ENCODE data around the gene NHSL2. TPM values are rescaled to one million over a fixed set of nuclear protein-coding genes. Genes with fewer than 3 reads are reported as not detected.

NHSL2 gene
- total RNA-seq, 2 donors from 2014 or later, result 1.0 to 4.1 TPM

- no peak overlapping the region for H3K4me3 ChIP-seq
- DNase-seq, result no peak
- intact Hi-C loops (cut with DNase I), result no loop called here
- no peak overlapping the region for H3K9ac ChIP-seq (ENCODE audit: low read depth in 2 of 2, low read length in 2 of 2)
- H3K4me1 ChIP-seq, result no peaks in the 10 kb centered on the region
- no peaks in the 10 kb centered on the region for H3K27me3 ChIP-seq
- no peaks in the 10 kb centered on the region for H3K9me3 ChIP-seq
- H3K36me3 ChIP-seq, result no peaks in the 10 kb centered on the region
- no peak overlapping the region for H3K27ac ChIP-seq
- no peak for TF ChIP-seq CTCF (IDR thresholded peaks at IDR 0.05)
Measured at GRCh38 chrX:71994601-71995000, 84.0 kb downstream of the NHSL2 start.

DNA sequence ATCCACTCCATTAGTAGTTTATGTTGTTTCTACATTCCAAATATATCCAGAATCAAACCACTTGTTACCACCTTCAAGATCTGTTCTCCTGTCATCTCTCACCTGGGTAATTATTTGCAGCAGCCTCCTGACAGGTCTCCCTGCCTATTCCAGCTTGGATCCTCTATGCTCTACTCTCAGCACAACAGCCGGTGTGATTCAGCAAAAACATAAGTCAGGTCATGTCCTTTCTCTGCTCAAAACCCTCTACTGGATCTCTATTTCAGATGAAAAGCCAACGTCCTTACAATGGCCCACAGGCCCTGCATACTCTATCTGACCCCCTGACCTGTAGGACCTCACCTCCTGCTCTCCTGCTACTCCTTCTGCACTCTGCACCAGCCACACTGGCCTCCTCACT lies 84.5 kb downstream of the NHSL2 start:
- intact Hi-C loops (cut with DNase I), result loop anchor here (5.0 kb wide), 1 partner anchor 132 kb away; no protein-coding TSS in a partner anchor
- DNase-seq, result no peak
- Histone ChIP-seq H3K9ac (ENCODE audit: low read depth in 2 of 2, low read length in 2 of 2) (no peak overlapping the region), H3K27ac (no peak overlapping the region), H3K9me3 (no peaks in the 10 kb centered on the region), H3K4me3 (no peak overlapping the region), H3K27me3 (no peaks in the 10 kb centered on the region), H3K4me1 (no peaks in the 10 kb centered on the region), H3K36me3 (no peaks in the 10 kb centered on the region)
- TF ChIP-seq CTCF (IDR thresholded peaks at IDR 0.05), result no peak

DNA sequence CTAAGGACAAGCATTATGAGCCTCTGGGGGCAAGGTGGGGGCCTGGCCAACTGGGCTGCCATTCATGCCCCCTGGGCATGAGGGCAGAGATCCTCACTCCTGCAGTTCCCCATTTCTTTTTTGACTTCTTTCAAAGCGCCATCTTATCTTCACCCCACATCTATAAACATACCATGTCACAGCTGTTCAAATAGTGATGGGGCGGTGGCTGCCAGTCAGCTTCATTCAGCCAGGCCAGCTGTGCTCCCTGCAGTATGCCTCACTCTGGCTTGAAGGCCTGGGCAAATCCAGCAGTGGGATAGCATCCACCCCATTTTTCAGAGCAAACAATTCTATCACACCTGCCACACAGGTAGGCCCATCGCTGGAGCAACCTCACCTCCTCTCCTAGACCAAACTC lies 85.5 kb downstream of the NHSL2 start:
- no peak for DNase-seq
- intact Hi-C loops (cut with DNase I), result loop anchor here (5.0 kb wide), 1 partner anchor 131 kb away; no protein-coding TSS in a partner anchor
- H3K27ac ChIP-seq, result no peak overlapping the region

GRCh38 chrX:71996826-71997225 lies 86.2 kb downstream of the NHSL2 start:
- no peak for DNase-seq
- Histone ChIP-seq H3K27me3 (no peaks in the 10 kb centered on the region), H3K4me1 (no peaks in the 10 kb centered on the region), H3K9me3 (no peaks in the 10 kb centered on the region), H3K9ac (ENCODE audit: low read depth in 2 of 2, low read length in 2 of 2) (no peak overlapping the region), H3K36me3 (no peaks in the 10 kb centered on the region), H3K27ac (no peak overlapping the region), H3K4me3 (no peak overlapping the region)
- intact Hi-C loops (cut with DNase I), result loop anchor here (5.0 kb wide), 1 partner anchor 130 kb away; no protein-coding TSS in a partner anchor
- no peak for TF ChIP-seq CTCF (IDR thresholded peaks at IDR 0.05)

More for the DNA sequence above, 85.5 kb downstream of the NHSL2 start:
- Histone ChIP-seq H3K36me3 (no peaks in the 10 kb centered on the region), H3K27me3 (no peaks in the 10 kb centered on the region), H3K4me1 (no peaks in the 10 kb centered on the region), H3K9ac (ENCODE audit: low read depth in 2 of 2, low read length in 2 of 2) (no peak overlapping the region), H3K4me3 (no peak overlapping the region), H3K9me3 (no peaks in the 10 kb centered on the region)
- no peak for TF ChIP-seq CTCF (IDR thresholded peaks at IDR 0.05)

DNA sequence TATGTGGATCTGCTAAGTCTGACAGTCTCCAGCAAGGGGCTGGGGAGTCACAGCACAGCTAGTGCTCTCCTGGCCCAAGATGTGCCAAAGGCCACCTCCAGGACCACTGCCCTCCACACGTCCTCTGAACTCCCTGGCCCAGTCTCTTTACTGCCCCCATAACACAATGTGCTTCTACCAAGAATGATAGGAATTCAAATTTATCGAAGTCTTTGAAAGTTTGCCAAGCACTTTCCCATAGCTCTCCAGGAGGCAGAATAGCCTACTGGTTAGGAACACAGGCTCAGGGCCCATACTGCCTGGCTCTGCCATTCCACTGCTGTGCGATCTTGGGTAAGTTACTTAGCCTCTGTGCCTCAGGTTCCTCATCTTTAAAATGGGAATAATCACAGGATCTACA lies 86.7 kb downstream of the NHSL2 start:
- H3K9me3 ChIP-seq, result no peaks in the 10 kb centered on the region
- no peak overlapping the region for H3K9ac ChIP-seq (ENCODE audit: low read depth in 2 of 2, low read length in 2 of 2)
- H3K4me1 ChIP-seq, result no peaks in the 10 kb centered on the region
- no peaks in the 10 kb centered on the region for H3K27me3 ChIP-seq
- no peak for TF ChIP-seq CTCF (IDR thresholded peaks at IDR 0.05)
- no peaks in the 10 kb centered on the region for H3K36me3 ChIP-seq
- intact Hi-C loops (cut with DNase I), result loop anchor here (5.0 kb wide), 1 partner anchor 130 kb away; no protein-coding TSS in a partner anchor
- H3K27ac ChIP-seq, result no peak overlapping the region
- no peak overlapping the region for H3K4me3 ChIP-seq
- no peak for DNase-seq
